K562 treated with DMSO at 1 percent for 48 hours (cell line): ENCODE measurements around the gene CSK. TPM values are rescaled to one million over a fixed set of nuclear protein-coding genes. Genes with fewer than 3 reads are reported as not detected.

Experiments
- total RNA-seq: library from RNA; unstranded; fragments of 300-600 nt; gene quantifications from 2 replicates; pipeline ENCODE4 v1.2.3, GENCODE V29; 2022; ENCODE audit warnings: low replicate concordance; ENCODE audit errors: extremely low read depth

CSK gene
- total RNA-seq, result not detected in 2 replicates

DNA sequence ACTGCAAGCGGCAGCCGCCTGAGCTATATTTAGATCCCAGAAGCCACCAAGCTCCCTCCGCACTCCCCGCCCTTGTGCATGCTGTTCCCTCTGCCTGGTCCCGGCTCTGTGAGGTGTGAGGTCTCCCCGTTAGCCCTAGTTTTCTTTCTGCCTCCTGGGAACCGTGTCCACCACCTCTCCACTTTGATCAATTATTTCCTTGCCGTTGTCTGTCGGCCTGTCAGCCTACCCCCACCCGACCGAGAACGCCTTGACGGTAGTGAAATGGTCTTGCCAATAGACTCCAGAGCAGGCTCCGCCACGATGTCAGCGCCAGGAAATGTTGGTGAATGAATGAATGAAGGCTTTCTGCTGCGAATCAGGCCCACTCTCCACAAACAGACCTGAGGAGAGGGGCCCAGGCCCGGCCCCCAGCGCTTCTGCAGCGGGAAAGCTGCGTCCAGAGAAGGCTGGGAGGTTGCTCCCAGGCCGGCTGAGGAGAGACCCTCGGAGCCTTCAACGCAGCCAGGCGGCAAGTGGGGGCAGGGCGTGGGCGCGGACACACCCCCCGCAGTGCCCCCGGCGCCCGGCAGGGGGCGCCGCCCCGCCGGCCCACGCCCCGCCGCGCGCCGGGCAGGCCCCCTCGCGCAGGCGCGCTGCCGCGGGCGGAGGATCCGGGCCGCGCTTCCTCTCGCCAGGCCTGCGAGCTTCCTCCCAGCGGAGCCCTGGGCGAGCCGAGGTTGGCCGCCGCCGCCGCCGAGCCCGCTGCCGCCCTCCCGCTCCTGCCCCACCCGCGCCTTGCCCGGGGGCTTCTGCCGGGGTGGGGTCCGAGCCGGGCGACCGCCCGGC lies at the start of gene CSK:
Gene CSK (plus strand): TSS at position 650 of the 828 bp plus-strand sequence. CDS start 16,218 bp downstream, outside the sequence.

DNA sequence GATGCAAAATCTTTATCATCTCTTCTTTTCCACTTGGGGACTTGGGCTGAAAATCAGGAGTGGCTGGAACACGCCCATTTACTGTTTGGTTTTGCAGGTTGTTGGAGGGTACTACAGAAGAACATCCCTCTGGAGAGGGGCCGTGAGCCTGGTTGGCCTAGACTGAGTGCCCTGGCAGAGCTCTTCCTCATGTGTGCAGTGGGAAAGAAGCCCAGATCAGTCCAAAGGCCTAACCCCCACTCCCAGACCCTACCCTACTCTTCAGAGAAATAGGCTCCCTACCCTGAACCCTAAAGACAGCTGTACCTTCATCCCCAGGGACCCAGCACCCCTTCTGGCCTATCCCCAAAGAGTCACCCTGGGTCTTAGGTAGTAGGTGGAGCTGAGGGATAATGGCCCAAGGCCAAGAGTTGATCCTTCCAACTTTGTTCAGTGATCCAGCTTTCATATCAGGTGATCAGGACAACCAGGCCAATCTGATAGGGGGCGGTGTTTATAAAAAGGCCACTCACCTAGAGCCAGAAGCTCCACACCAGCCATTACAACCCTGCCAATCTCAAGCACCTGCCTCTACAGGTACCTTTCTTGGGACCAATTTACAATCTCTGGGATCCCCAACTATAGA lies 33.4 kb upstream of the CSK start, which contains the start of gene CYP1A2:
Gene CYP1A2 (plus strand): TSS at position 524 of the 625 bp plus-strand sequence. CDS start 894 bp downstream, outside the sequence.

GRCh38 chr15:74812533-74812932 lies 30.7 kb downstream of the CSK start, which contains the start of gene LMAN1L:
LMAN1L (plus strand) TSS chr15:74812835; CDS start chr15:74812855, 20 bp downstream.

GRCh38 chr15:74826364-74826819 lies 44.5 kb downstream of the CSK start, which contains the start of gene CPLX3:
CPLX3 (plus strand) TSS chr15:74826627; CDS start chr15:74826704, 77 bp downstream.

GRCh38 chr15:74842581-74843444 lies 60.9 kb downstream of the CSK start, which contains the start of gene ULK3:
ULK3 (minus strand) TSS chr15:74843156; CDS start chr15:74843105, 51 bp downstream.

Other genes starting within 250 kb of the CSK start
- gene ARID3B, start 240.9 kb upstream of the CSK start, total RNA-seq, result not detected in 2 replicates
- gene CLK3, start 166.2 kb upstream of the CSK start, total RNA-seq, result not detected in 2 replicates
- not detected in 2 replicates for gene EDC3, start 86.1 kb upstream of the CSK start, total RNA-seq
- not detected in 2 replicates for gene CYP1A1, start 56.6 kb upstream of the CSK start, total RNA-seq
- gene CYP1A2, start 33.2 kb upstream of the CSK start, total RNA-seq, result not detected in 2 replicates
- not detected in 2 replicates for gene LMAN1L, start 30.8 kb downstream of the CSK start, total RNA-seq
- gene CPLX3, start 44.5 kb downstream of the CSK start, total RNA-seq, result not detected in 2 replicates
- not detected in 2 replicates for gene ULK3, start 61.1 kb downstream of the CSK start, total RNA-seq
- not detected in 2 replicates for gene SCAMP2, start 91.3 kb downstream of the CSK start, total RNA-seq
- not detected in 2 replicates for gene MPI, start 108.0 kb downstream of the CSK start, total RNA-seq
- gene FAM219B, start 124.8 kb downstream of the CSK start, total RNA-seq, result not detected in 2 replicates
- gene COX5A, start 156.0 kb downstream of the CSK start, total RNA-seq, result not detected in 2 replicates
- not detected in 2 replicates for gene RPP25, start 174.7 kb downstream of the CSK start, total RNA-seq
- gene SCAMP5, start 213.5 kb downstream of the CSK start, total RNA-seq, result not detected in 2 replicates
- gene PPCDC, start 241.5 kb downstream of the CSK start, total RNA-seq, result not detected in 2 replicates